DND-41 (cell line): Measurements from ENCODE around the gene EPB41L5.

Source experiments
- EZH2 ChIP-seq: IDR thresholded peaks from 3 replicates; pipeline ENCODE4 v1.6.1; 2012; ENCODE audit warnings: borderline replicate concordance, low read depth, mild to moderate bottlenecking, moderate library complexity, low read length, inconsistent platforms; ENCODE audit not compliant: severe bottlenecking
- TF ChIP-seq, protein P1 (sequence below): IDR thresholded peaks from 2 replicates; pipeline ENCODE4 v1.5.1; 2012; ENCODE audit warnings: borderline replicate concordance, low read length, moderate library complexity, mild to moderate bottlenecking; ENCODE audit not compliant: poor library complexity, severe bottlenecking; ENCODE audit errors: extremely low read depth

DNA sequence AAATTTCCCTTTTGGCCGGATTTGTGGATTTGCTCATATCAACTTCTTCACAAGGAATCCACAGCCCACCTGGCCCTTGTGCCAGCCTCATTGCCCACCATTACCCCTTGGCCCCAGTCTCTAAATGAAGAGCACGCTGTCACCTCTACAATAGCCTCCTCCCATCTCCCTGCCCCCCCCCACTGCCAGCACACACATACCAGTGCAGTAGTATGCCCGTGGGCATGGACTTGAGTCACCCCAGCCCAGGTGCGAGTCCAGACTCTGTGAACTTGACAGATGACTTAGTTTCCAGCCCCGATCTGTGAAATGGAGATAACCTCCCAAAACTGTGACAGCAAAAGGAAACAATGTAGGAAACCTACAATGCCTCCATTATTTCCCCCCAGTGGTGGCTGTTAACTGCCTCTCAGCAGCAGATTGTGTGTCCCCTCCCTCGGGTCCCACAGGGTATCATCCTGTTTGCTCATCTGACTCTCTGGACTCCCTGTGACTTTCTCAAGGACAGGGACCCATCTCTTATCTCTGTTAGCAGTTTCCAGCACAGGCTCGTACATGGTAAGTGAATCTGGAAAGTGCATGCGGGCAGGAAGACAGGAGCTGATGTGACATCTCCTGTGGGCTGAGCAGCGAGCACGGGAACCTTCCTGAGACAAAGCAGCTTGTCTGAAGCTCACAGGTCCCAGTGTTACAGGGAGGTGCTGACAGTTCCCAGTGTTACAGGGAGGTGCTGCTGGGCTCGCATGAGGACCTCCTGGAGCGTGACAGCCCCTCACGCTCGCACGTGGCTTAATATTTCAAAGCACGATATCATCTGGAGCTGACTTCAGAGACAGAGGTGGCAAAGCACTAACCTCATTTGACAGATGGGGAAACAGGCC is 214.5 kb downstream of the EPB41L5 start:
- TF ChIP-seq, protein P1, sequence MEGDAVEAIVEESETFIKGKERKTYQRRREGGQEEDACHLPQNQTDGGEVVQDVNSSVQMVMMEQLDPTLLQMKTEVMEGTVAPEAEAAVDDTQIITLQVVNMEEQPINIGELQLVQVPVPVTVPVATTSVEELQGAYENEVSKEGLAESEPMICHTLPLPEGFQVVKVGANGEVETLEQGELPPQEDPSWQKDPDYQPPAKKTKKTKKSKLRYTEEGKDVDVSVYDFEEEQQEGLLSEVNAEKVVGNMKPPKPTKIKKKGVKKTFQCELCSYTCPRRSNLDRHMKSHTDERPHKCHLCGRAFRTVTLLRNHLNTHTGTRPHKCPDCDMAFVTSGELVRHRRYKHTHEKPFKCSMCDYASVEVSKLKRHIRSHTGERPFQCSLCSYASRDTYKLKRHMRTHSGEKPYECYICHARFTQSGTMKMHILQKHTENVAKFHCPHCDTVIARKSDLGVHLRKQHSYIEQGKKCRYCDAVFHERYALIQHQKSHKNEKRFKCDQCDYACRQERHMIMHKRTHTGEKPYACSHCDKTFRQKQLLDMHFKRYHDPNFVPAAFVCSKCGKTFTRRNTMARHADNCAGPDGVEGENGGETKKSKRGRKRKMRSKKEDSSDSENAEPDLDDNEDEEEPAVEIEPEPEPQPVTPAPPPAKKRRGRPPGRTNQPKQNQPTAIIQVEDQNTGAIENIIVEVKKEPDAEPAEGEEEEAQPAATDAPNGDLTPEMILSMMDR, result no peak
- TF ChIP-seq EZH2, result no peak
